ENCODE measurements around the gene CEP162. TPM values are rescaled to one million over a fixed set of nuclear protein-coding genes. Genes with fewer than 3 reads are reported as not detected.

CEP162 gene
- total and polyA plus RNA-seq, 2 donors from 2014 or later = 4.6 to 14.6 TPM

GRCh38 chr6:84183430-84183829 lies 44.0 kb downstream of the CEP162 start:
- Histone ChIP-seq H3K27me3 (ENCODE audit: control insufficient read depth, insufficient read depth, low read length) (no peaks in the 10 kb centered on the region), H3K4me1 (ENCODE audit: control insufficient read depth in 2 of 3, insufficient read depth in 2 of 3, low read depth in 1 of 3, low read length in 3 of 3) (no peaks in the 10 kb centered on the region), H3K36me3 (ENCODE audit: control insufficient read depth in 2 of 3, insufficient read depth in 3 of 3, low read length in 3 of 3) (peaks cover 0 to 5% (median 0%) of the 10 kb centered on the region in 3 donors), H3K9ac (ENCODE audit: low read length in 3 of 3) (no peak overlapping the region), H3K4me3 (ENCODE audit: low read length in 3 of 3) (no peak overlapping the region), H3K9me3 (ENCODE audit: control insufficient read depth in 2 of 3, insufficient read depth in 1 of 3, low read length in 3 of 3) (no peaks in the 10 kb centered on the region), H3K27ac (ENCODE audit: low read depth in 2 of 2, low read length in 2 of 2) (no peak overlapping the region)
- no peak for DNase-seq
- no peak for FAIRE-seq
- TF ChIP-seq, protein P1, sequence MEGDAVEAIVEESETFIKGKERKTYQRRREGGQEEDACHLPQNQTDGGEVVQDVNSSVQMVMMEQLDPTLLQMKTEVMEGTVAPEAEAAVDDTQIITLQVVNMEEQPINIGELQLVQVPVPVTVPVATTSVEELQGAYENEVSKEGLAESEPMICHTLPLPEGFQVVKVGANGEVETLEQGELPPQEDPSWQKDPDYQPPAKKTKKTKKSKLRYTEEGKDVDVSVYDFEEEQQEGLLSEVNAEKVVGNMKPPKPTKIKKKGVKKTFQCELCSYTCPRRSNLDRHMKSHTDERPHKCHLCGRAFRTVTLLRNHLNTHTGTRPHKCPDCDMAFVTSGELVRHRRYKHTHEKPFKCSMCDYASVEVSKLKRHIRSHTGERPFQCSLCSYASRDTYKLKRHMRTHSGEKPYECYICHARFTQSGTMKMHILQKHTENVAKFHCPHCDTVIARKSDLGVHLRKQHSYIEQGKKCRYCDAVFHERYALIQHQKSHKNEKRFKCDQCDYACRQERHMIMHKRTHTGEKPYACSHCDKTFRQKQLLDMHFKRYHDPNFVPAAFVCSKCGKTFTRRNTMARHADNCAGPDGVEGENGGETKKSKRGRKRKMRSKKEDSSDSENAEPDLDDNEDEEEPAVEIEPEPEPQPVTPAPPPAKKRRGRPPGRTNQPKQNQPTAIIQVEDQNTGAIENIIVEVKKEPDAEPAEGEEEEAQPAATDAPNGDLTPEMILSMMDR (IDR thresholded peaks at IDR 0.05; ENCODE audit: borderline replicate concordance, extremely low read depth, insufficient read depth) = no peak
- intact Hi-C loops (cut with DNase I) = no loop called here

GRCh38 chr6:84182001-84182400 lies 45.4 kb downstream of the CEP162 start:
- DNase-seq (no peak), FAIRE-seq (peak; percentile 61)
- Histone ChIP-seq H3K4me1 (ENCODE audit: control insufficient read depth in 2 of 3, insufficient read depth in 2 of 3, low read depth in 1 of 3, low read length in 3 of 3) (no peaks in the 10 kb centered on the region), H3K4me3 (ENCODE audit: low read length in 3 of 3) (no peak overlapping the region), H3K9ac (ENCODE audit: low read length in 3 of 3) (no peak overlapping the region), H3K36me3 (ENCODE audit: control insufficient read depth in 2 of 3, insufficient read depth in 3 of 3, low read length in 3 of 3) (peaks cover 0 to 5% (median 0%) of the 10 kb centered on the region in 3 donors), H3K27ac (ENCODE audit: low read depth in 2 of 2, low read length in 2 of 2) (no peak overlapping the region), H3K9me3 (ENCODE audit: control insufficient read depth in 2 of 3, insufficient read depth in 1 of 3, low read length in 3 of 3) (no peaks in the 10 kb centered on the region), H3K27me3 (ENCODE audit: control insufficient read depth, insufficient read depth, low read length) (no peaks in the 10 kb centered on the region)
- TF ChIP-seq, protein P1 (IDR thresholded peaks at IDR 0.05; ENCODE audit: borderline replicate concordance, extremely low read depth, insufficient read depth) = no peak
- intact Hi-C loops (cut with DNase I) = no loop called here

DNA sequence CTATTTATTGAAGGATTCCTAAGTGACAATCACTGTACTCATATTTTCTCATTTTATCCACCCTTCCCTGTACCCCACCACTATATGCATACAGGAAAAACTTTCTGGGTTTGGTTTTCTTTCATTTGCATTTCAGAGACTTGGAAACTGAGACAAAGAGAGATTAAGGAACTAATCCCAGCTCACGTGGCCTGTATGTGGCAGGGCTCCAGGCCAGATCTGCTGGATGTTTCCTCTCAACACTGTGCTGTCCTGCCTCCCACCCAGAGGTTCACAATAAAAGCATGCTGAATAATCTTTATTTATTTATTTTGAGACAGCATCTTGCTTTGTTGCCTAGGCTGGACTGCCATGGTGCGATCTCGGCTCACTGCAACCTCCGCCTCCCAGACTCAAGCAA lies 50.2 kb downstream of the CEP162 start:
- H3K36me3 ChIP-seq (ENCODE audit: control insufficient read depth in 2 of 3, insufficient read depth in 3 of 3, low read length in 3 of 3) = peaks cover 0 to 3% (median 3%) of the 10 kb centered on the region in 3 donors
- no peaks in the 10 kb centered on the region for H3K27me3 ChIP-seq (ENCODE audit: control insufficient read depth, insufficient read depth, low read length)
- FAIRE-seq (no peak), DNase-seq (no peak)
- H3K4me3 ChIP-seq (ENCODE audit: low read length in 3 of 3) = no peak overlapping the region
- intact Hi-C loops (cut with DNase I) = no loop called here
- no peaks in the 10 kb centered on the region for H3K9me3 ChIP-seq (ENCODE audit: control insufficient read depth in 2 of 3, insufficient read depth in 1 of 3, low read length in 3 of 3)
- H3K27ac ChIP-seq (ENCODE audit: low read depth in 2 of 2, low read length in 2 of 2) = no peak overlapping the region
- no peaks in the 10 kb centered on the region for H3K4me1 ChIP-seq (ENCODE audit: control insufficient read depth in 2 of 3, insufficient read depth in 2 of 3, low read depth in 1 of 3, low read length in 3 of 3)
- no peak overlapping the region for H3K9ac ChIP-seq (ENCODE audit: low read length in 3 of 3)
- TF ChIP-seq, protein P1 (IDR thresholded peaks at IDR 0.05; ENCODE audit: borderline replicate concordance, extremely low read depth, insufficient read depth) = no peak

GRCh38 chr6:84172574-84172973 lies 54.9 kb downstream of the CEP162 start:
- H3K4me1 ChIP-seq (ENCODE audit: control insufficient read depth in 2 of 3, insufficient read depth in 2 of 3, low read depth in 1 of 3, low read length in 3 of 3) = no peaks in the 10 kb centered on the region
- FAIRE-seq (no peak), DNase-seq (no peak)
- H3K9me3 ChIP-seq (ENCODE audit: control insufficient read depth in 2 of 3, insufficient read depth in 1 of 3, low read length in 3 of 3) = no peaks in the 10 kb centered on the region
- H3K36me3 ChIP-seq (ENCODE audit: control insufficient read depth in 2 of 3, insufficient read depth in 3 of 3, low read length in 3 of 3) = peaks cover 0 to 5% (median 3%) of the 10 kb centered on the region in 3 donors
- no peak overlapping the region for H3K9ac ChIP-seq (ENCODE audit: low read length in 3 of 3)
- H3K4me3 ChIP-seq (ENCODE audit: low read length in 3 of 3) = no peak overlapping the region
- TF ChIP-seq, protein P1 (IDR thresholded peaks at IDR 0.05; ENCODE audit: borderline replicate concordance, extremely low read depth, insufficient read depth) = no peak
- no peaks in the 10 kb centered on the region for H3K27me3 ChIP-seq (ENCODE audit: control insufficient read depth, insufficient read depth, low read length)
- intact Hi-C loops (cut with DNase I) = no loop called here
- H3K27ac ChIP-seq (ENCODE audit: low read depth in 2 of 2, low read length in 2 of 2) = no peak overlapping the region
